NCI-H1436 treated with DMSO at 0.1 percent for 48 hours (cell line): ENCODE results near the gene AQP2.
"Not testable (repeated sequence)": the region's sequence is repeated elsewhere in the genome, so short reads cannot be mapped to it uniquely, and the experiment has no call there.

Source experiments
- DNase-seq: peaks from one replicate; lab custom pipeline; 2025; lab: John Stamatoyannopoulos, UW

Gene AQP2

DNA sequence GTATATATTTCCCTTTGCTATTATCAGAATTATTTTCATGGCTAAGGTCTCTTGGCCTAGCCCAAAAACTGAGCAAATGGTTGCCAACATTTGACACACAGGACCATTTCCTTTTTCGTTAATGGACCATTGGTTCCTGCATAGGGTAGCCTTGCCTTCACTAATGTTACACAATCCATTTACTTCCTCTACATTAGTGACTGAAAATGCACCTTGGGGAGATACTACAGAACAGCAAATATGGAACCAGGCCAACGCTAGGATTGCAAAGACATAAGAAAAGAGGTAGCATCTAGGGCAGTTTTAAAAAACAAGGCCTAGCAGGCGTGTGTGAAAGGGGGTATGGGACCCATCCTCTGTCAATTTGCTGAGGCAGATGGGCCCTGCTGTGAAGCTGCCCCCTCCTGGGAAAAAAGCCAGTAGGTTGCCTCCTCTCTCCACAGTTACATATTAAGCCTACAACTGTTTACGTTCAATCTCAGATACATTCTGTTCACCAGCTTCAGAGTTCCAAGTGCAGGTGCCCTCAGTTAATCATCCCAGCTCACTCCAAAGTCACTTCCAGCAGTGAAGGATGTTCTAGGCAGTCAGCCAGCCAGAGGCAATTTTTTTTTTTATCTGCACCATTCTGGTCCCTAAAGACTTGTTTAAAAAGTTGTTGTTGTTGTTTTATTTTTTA lies 37.2 kb downstream of the AQP2 start:
- DNase-seq, result no peak

DNA sequence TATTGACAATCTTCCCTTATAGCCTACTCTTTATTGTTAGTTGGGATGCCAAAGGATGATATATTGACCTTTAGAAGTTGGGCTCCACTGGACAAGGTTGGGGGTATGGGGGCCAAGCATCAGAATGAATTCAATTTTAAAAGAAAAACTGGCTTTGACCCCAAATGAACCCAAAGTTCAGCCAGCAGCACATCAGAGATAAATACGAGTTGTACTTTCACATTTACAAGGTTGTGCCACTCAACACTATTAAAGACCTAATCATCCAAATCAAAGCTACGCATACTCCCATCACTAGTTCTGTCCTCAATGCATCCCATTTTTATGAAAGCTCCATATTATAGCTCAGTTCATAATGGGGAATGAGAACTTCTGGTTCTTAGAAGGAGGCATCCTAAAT lies 38.9 kb downstream of the AQP2 start:
- not testable (repeated sequence) for DNase-seq

DNA sequence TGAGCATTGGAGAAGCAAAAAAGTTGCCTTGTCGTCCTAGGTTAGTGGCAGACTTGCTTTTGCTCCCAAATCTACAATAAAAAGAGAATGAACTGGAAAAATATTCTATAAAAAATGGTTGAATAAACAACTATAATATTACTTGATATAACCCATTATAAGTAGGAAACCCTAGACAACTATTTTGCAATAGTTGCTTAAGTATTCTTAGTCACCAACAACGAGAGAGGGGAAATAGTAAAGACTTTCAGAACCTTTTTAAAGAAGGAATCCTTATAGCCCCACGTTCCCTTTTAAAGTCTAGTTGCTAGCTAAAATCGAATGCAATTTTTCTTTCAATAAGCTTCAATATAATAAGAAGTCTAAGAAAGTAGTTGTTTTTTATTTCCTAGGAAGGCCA lies 39.7 kb downstream of the AQP2 start:
- no peak for DNase-seq

GRCh38 chr12:49998453-49998852 lies 47.9 kb downstream of the AQP2 start:
- no peak for DNase-seq

DNA sequence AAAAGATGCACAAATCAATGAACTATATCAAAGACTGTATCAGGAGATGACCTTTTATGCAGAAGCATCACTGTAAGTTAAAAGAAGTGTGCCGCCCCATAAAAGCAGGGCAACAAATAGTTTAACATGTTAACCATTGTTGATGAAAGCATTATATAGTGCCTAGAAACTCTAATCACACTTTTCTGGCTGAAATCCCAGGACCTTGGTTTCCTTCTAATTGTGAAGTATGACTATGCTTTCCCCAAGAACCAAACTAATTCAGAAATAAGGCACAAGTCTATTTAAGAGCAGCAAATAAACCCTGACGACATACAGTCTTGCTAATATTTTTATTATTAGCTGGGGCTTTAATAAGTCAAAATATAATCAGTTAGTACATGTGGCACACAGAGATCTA lies 53.1 kb downstream of the AQP2 start:
- no peak for DNase-seq

DNA sequence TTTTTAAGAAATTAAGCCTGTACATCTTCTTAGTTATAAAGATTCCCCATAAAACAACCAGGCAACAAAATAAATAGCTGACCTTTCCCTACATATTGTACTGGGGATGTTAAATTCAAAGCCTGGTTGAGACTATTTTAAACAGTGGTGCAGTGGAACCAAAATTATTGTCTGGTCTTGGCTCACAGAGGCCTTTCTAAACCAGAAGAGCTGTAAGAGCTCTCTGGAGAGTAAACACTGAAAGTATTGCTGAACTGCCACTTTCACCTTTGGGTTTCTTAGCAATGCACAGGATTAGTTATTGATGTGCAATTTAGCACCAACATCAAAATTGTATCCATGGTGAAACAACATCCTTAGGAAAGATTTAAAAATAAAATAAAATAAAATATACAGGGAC lies 54.2 kb downstream of the AQP2 start:
- DNase-seq, result no peak

- no peak for DNase-seq
Observed at GRCh38 chr12:50005175-50005574, 54.6 kb downstream of the AQP2 start.

GRCh38 chr12:50006280-50006679 lies 55.7 kb downstream of the AQP2 start:
- no peak for DNase-seq

- DNase-seq, result no peak
Observed at GRCh38 chr12:50006754-50007442, 56.4 kb downstream of the AQP2 start.
